Epithelial cell of proximal tubule (primary cell): ENCODE data around the gene XIRP2. TPM values are rescaled to one million over a fixed set of nuclear protein-coding genes. Genes with fewer than 3 reads are reported as not detected.

ENCODE experiments used
- DNase-seq: peaks from one replicate; pipeline ENCODE4 v3.0.0-alpha.2; 2011; ENCODE audit warnings: low read depth
- H3K4me3 ChIP-seq: 2 replicates; pipeline ENCODE4 v1.5.1; 2011; ENCODE audit warnings: low read depth, mild to moderate bottlenecking, low read length
- total RNA-seq: library from RNA; depleted of rRNA; stranded (reverse); fragments of >200 nt; gene quantifications from 2 replicates; pipeline ENCODE4 v1.2.3, GENCODE V29; 2015
- TF ChIP-seq, protein P1 (sequence below): conservative IDR thresholded peaks from 2 replicates; pipeline ENCODE4 v1.5.1; 2012; ENCODE audit warnings: low read depth, mild to moderate bottlenecking, low read length

Gene XIRP2
- total RNA-seq, 1 donor from 2014 or later, result not detected

DNA sequence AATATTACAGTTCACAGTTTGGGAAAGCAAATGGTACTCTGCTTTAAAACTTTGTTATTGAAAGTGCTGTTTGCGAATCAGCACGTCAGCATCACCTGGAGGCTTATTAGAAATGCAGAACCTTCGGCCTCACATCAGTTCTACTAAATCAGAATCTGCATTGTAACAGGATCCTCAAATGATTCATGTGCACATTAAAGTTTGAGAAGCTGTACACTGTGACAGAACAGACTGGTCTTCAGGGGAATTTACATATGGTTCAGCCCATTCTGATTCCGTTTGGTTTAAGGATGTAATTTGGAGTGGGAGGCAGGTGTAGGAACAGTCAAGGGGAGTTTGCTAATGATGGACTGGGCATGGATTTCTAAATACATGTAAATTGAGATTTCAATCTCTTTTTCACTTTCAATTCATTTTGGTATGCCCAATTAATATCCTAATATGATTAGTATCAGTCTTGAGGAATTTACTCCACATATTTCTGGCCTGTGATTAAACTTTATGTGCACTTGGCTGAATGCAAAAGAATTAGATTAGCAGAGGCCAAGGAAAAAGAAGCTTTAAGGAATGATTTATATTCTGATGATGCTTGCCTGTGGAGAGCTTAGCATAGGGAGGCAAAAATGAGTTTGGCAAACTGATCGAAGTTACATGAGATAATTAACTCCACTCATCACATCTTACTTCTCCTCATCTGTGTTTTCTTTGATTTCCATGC is 248.8 kb downstream of the XIRP2 start:
- no peak for DNase-seq
- TF ChIP-seq, protein P1, sequence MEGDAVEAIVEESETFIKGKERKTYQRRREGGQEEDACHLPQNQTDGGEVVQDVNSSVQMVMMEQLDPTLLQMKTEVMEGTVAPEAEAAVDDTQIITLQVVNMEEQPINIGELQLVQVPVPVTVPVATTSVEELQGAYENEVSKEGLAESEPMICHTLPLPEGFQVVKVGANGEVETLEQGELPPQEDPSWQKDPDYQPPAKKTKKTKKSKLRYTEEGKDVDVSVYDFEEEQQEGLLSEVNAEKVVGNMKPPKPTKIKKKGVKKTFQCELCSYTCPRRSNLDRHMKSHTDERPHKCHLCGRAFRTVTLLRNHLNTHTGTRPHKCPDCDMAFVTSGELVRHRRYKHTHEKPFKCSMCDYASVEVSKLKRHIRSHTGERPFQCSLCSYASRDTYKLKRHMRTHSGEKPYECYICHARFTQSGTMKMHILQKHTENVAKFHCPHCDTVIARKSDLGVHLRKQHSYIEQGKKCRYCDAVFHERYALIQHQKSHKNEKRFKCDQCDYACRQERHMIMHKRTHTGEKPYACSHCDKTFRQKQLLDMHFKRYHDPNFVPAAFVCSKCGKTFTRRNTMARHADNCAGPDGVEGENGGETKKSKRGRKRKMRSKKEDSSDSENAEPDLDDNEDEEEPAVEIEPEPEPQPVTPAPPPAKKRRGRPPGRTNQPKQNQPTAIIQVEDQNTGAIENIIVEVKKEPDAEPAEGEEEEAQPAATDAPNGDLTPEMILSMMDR, result no peak

DNA sequence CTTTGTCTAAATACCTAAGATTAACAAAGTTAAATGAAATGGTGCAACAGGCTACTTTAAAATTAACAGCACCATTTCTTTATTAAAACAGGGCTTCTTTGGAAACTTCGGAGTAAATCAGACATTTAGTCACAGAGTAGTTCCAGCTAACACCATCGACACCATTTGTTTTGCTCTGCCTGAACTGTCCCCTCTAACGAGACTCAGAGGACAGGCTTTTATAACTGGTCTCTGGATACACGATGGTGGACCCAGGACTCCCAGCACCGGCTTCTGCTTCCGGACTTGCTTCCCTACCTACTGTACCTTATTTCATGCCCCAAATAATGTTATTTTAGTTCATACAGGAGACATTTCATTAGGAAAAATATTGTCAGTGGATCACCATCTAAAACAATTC is 252.1 kb downstream of the XIRP2 start:
- no peak overlapping the region for H3K4me3 ChIP-seq
- no peak for DNase-seq
- TF ChIP-seq, protein P1, result no peak

More for the DNA sequence above, 248.8 kb downstream of the XIRP2 start:
- no peak overlapping the region for H3K4me3 ChIP-seq

DNA sequence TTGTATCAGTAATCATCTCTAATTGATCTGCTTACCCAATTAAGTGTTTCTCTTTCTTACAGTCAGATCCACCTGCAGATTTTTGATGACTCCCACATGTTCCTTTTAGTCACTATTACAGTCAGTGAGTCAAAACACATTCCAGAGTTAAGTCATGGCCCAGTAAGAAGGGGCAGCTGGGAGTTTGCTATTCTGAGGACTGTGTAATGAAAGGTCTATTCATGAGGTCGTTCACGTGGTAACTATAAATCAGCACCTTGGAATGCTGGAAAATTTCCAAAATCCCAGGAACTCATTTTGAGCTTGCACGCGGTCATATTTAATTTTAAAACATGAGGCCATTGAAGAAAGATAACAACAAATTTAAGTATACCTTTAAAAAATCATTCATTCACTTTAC is 252.5 kb downstream of the XIRP2 start:
- no peak overlapping the region for H3K4me3 ChIP-seq
- DNase-seq, result peak; percentile 99
- TF ChIP-seq, protein P1, result no peak

- DNase-seq, result no peak
- no peak overlapping the region for H3K4me3 ChIP-seq
- TF ChIP-seq, protein P1, result no peak
Observed at GRCh38 chr2:167142554-167142953, 254.3 kb downstream of the XIRP2 start.

GRCh38 chr2:167144179-167144898 is 256.1 kb downstream of the XIRP2 start:
- no peak overlapping the region for H3K4me3 ChIP-seq
- TF ChIP-seq, protein P1, result no peak
- no peak for DNase-seq

- no peak for DNase-seq
- TF ChIP-seq, protein P1, result no peak
- no peak overlapping the region for H3K4me3 ChIP-seq
Observed at GRCh38 chr2:167147271-167147941, 259.1 kb downstream of the XIRP2 start.
